BJ (cell line): ENCODE measurements around the gene PDGFB. TPM values are rescaled to one million over a fixed set of nuclear protein-coding genes. Genes with fewer than 3 reads are reported as not detected.

ENCODE experiments used
- CTCF ChIA-PET: fragments of 350-600 bp; formaldehyde crosslinking; extraction: SDS; loops from one replicate; lab custom pipeline; 2021; ENCODE audit warnings: antibody characterized with exemption, inconsistent platforms; lab: Yijun Ruan, JAX
- POLR2A ChIA-PET: fragments of 300-600 bp; sonication (Branson Sonifier 250); formaldehyde crosslinking; extraction: SDS; loops from one replicate; lab custom pipeline; 2021; ENCODE audit warnings: antibody characterized with exemption; lab: Charles Lee
- DNase-seq: peaks from one replicate; pipeline ENCODE4 v3.0.0-alpha.2; 2011; ENCODE audit warnings: low read depth
- H3K27me3 ChIP-seq: 2 replicates; pipeline ENCODE4 v1.6.0; 2011; ENCODE audit warnings: low read length; ENCODE audit not compliant: control insufficient read depth, insufficient read depth
- H3K36me3 ChIP-seq: 2 replicates; pipeline ENCODE4 v1.5.1; 2011; ENCODE audit warnings: low read length; ENCODE audit not compliant: control insufficient read depth, insufficient read depth
- H3K4me3 ChIP-seq: 2 replicates; pipeline ENCODE4 v1.5.1; 2011; ENCODE audit warnings: low read depth, mild to moderate bottlenecking, control low read depth, low read length
- CTCF ChIP-seq: IDR thresholded peaks from 2 replicates; pipeline ENCODE4 v1.5.1; 2011; ENCODE audit warnings: low read depth, mild to moderate bottlenecking, control low read depth, inconsistent platforms, low read length, moderate library complexity; ENCODE audit not compliant: insufficient read depth
- polyA plus RNA-seq: library from polyadenylated mRNA; depleted of rRNA; stranded (reverse); fragments of >200 nt; gene quantifications from 2 replicates; pipeline ENCODE4 v1.2.3, GENCODE V29; 2011

PDGFB gene
- polyA plus RNA-seq, 1 experiment, result 0.13 TPM

GRCh38 chr22:39182478-39183030, 62.2 kb downstream of the PDGFB start:
- H3K27me3 ChIP-seq, result no peaks in the 10 kb centered on the region
- no peak for TF ChIP-seq CTCF
- no peak overlapping the region for H3K4me3 ChIP-seq
- no peaks in the 10 kb centered on the region for H3K36me3 ChIP-seq
- ChIA-PET POLR2A (no interaction called here), CTCF (interaction anchor here (0.7 to 4.9 kb wide), 5 partner anchors 12 to 134 kb away, joined by 3 to 27 read pairs (median 4); no protein-coding TSS in a partner anchor)
- DNase-seq, result no peak

GRCh38 chr22:39181778-39182177, 63.0 kb downstream of the PDGFB start:
- POLR2A ChIA-PET, result no interaction called here
- CTCF ChIA-PET, result interaction anchor here (1.3 to 2.9 kb wide), 2 partner anchors 11 to 134 kb away, joined by 3 to 8 read pairs; no protein-coding TSS in a partner anchor
- no peak for DNase-seq
- Histone ChIP-seq H3K4me3 (no peak overlapping the region), H3K36me3 (no peaks in the 10 kb centered on the region), H3K27me3 (no peaks in the 10 kb centered on the region)
- TF ChIP-seq CTCF, result no peak

- H3K27me3 ChIP-seq, result no peaks in the 10 kb centered on the region
- H3K36me3 ChIP-seq, result no peaks in the 10 kb centered on the region
- no peak for TF ChIP-seq CTCF
- POLR2A ChIA-PET, result no interaction called here
- H3K4me3 ChIP-seq, result no peak overlapping the region
- CTCF ChIA-PET, result interaction anchor here (1.3 to 2.9 kb wide), 3 partner anchors 11 to 135 kb away, joined by 3 to 14 read pairs (median 8); no protein-coding TSS in a partner anchor
- no peak for DNase-seq
Measured at GRCh38 chr22:39181356-39181755, 63.4 kb downstream of the PDGFB start.

GRCh38 chr22:39179841-39180335, 64.9 kb downstream of the PDGFB start:
- no peak for TF ChIP-seq CTCF
- Histone ChIP-seq H3K27me3 (no peaks in the 10 kb centered on the region), H3K4me3 (no peak overlapping the region), H3K36me3 (no peaks in the 10 kb centered on the region)
- POLR2A ChIA-PET, result no interaction called here
- no peak for DNase-seq
- CTCF ChIA-PET, result interaction anchor here (0.6 to 2.8 kb wide), 5 partner anchors 9 to 316 kb away, joined by 3 to 14 read pairs (median 3); no protein-coding TSS in a partner anchor

- CTCF ChIA-PET, result interaction anchor here (1.2 to 2.8 kb wide), 3 partner anchors 10 to 132 kb away, joined by 3 to 14 read pairs (median 4); no protein-coding TSS in a partner anchor
- TF ChIP-seq CTCF, result no peak
- Histone ChIP-seq H3K4me3 (no peak overlapping the region), H3K27me3 (no peaks in the 10 kb centered on the region), H3K36me3 (no peaks in the 10 kb centered on the region)
- DNase-seq, result no peak
- POLR2A ChIA-PET, result no interaction called here
Measured at GRCh38 chr22:39179401-39179827, 65.4 kb downstream of the PDGFB start.
